Prostate gland (tissue), 2 donors: Measurements from ENCODE around the gene BAHD1. TPM values are rescaled to one million over a fixed set of nuclear protein-coding genes. Genes with fewer than 3 reads are reported as not detected.

ENCODE experiments used
- DNase-seq: peaks from one replicate; pipeline ENCODE4 v3.0.0-alpha.2; 2019; ENCODE audit warnings: low spot score
- H3K27ac ChIP-seq, 2 donors: fragments of 200-600 bp; sonication (generic); 2 replicates each; pipeline ENCODE4 v1.5.1; 2017 to 2019
- H3K27me3 ChIP-seq: fragments of 200-600 bp; sonication (generic); replicated peaks from 2 replicates; pipeline ENCODE4 v1.5.1; 2019; ENCODE audit not compliant: insufficient read depth
- H3K36me3 ChIP-seq, 2 donors: fragments of 200-600 bp; sonication (generic); 1 replicate in 1 of 2; 2 replicates in 1 of 2; pipeline versions ENCODE4 v1.5.1 to v1.8.1; 2017 to 2019
- H3K4me1 ChIP-seq: fragments of 200-600 bp; sonication (generic); replicated peaks from 2 replicates; pipeline ENCODE4 v1.5.1; 2019
- H3K4me3 ChIP-seq, 2 donors: fragments of 200-600 bp; sonication (generic); 2 replicates each; pipeline ENCODE4 v1.5.1; 2017 to 2019
- H3K9me3 ChIP-seq: fragments of 200-600 bp; sonication (generic); 2 replicates; pipeline ENCODE4 v1.5.1; 2017
- POLR2A ChIP-seq: fragments of 450-650 bp; IDR thresholded peaks from one replicate; pipeline ENCODE4 v1.6.1; 2016; ENCODE audit warnings: antibody characterized with exemption, mild to moderate bottlenecking
- POLR2AphosphoS5 ChIP-seq: sonication (generic); formaldehyde crosslinking; IDR thresholded peaks from one replicate; pipeline ENCODE4 v1.6.1; 2017; ENCODE audit warnings: antibody characterized with exemption
- WGBS: methylation state at CpG from one replicate; pipeline ENCODE4 v1.1.5; 2018; 5-methylcytosine and 5-hydroxymethylcytosine counted together
- intact Hi-C: fragments of 100-400 bp; cut with DNase I; formaldehyde crosslinking; loops from one replicate; pipeline ENCODE4 v1.14.2; 2022
- total RNA-seq, 2 donors: library from RNA; depleted of rRNA; stranded (reverse); fragments of >200 nt; gene quantifications; one replicate each; pipeline ENCODE4 v1.1.0, GENCODE V29; 2016
- TF ChIP-seq, protein P1 (sequence below), 4 experiments: fragments of 200-600 bp in 2 of 4; fragments of 450-650 bp in 2 of 4; sonication (generic) in 2 of 4; IDR thresholded peaks; 1 replicate in 3 of 4; 2 replicates in 1 of 4; pipeline ENCODE4 v1.5.1; 2016 to 2019; ENCODE audit warnings: antibody characterized with exemption in 4 of 4, mild to moderate bottlenecking in 2 of 4, moderate library complexity in 2 of 4

BAHD1 gene
- total RNA-seq, 2 donors from 2014 or later = 17.0 to 39.4 TPM

DNA sequence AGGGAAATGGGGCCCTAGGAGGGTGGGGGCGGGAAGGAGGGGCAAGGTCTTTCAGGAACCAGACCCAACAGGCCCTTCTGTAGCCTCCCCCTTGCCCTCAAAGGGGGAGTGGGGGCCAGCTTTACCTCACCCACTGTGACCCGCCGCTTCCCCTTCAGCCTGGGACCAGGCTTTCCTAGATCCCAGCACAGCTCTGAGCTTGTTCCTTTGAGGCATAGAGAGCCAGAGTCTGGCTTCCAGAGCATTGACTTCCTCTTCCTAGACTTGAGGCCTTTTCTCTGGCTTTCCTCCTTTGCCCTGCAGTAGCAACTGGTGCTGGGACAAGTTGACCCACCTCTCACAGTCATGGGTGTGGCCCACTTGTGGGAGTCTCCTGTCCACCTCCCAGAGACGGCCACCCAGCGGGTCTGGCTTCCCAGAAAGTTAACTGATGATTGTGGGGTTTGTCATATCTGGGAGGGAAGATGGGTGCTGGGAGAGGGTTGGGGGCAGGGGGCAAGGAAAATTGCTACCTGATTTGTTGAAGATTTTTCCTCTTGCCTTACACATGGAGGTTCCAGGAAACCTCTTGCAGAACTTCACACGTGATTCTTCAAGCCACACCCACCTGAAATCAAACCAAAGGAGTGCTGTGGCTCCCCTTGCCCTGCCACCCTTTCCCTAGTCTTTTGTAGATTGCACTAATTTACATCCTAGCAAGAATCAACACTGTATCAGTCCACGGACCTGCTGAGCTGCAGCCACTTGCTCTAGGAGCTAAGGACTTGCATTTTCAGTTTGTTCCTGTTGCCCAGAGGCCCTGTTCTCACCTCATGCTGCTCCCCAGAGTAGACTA is 25.9 kb downstream of the BAHD1 start:
- Histone ChIP-seq H3K4me1 (peaks cover under 1% of the 10 kb centered on the region), H3K4me3 (no peak overlapping the region), H3K27ac (no peak overlapping the region), H3K27me3 (no peaks in the 10 kb centered on the region), H3K36me3 (peaks cover 3 to 7% of the 10 kb centered on the region in 2 donors), H3K9me3 (no peaks in the 10 kb centered on the region)
- 80% methylated on average over 7 of the region's 7 CpGs for WGBS
- TF ChIP-seq POLR2AphosphoS5 (no peak), POLR2A (no peak)
- TF ChIP-seq, protein P1, sequence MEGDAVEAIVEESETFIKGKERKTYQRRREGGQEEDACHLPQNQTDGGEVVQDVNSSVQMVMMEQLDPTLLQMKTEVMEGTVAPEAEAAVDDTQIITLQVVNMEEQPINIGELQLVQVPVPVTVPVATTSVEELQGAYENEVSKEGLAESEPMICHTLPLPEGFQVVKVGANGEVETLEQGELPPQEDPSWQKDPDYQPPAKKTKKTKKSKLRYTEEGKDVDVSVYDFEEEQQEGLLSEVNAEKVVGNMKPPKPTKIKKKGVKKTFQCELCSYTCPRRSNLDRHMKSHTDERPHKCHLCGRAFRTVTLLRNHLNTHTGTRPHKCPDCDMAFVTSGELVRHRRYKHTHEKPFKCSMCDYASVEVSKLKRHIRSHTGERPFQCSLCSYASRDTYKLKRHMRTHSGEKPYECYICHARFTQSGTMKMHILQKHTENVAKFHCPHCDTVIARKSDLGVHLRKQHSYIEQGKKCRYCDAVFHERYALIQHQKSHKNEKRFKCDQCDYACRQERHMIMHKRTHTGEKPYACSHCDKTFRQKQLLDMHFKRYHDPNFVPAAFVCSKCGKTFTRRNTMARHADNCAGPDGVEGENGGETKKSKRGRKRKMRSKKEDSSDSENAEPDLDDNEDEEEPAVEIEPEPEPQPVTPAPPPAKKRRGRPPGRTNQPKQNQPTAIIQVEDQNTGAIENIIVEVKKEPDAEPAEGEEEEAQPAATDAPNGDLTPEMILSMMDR (IDR thresholded peaks at IDR 0.05) = no peak
- DNase-seq = no peak
- intact Hi-C loops = no loop called here

DNA sequence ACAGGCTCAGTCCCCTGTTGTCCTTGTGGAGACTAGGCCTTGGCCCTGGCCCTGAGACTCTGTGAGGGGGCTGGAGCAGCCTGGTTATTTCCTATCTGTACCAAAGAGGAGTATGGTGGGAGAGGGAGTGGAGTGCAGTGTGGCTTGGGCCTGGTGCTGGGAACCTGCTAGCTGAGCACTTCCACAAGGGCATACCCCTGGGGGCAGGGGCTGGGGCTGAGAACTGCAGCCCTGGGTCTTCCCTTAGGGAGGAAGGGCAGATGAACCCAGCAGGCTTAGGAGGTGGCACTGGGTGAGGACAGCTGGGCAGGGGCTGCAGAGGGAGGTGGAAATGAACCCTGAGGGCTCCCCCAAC is 26.5 kb downstream of the BAHD1 start:
- intact Hi-C loops = no loop called here
- no peak overlapping the region for H3K4me3 ChIP-seq
- no peak for DNase-seq
- H3K27me3 ChIP-seq = no peaks in the 10 kb centered on the region
- TF ChIP-seq POLR2AphosphoS5 (no peak), POLR2A (no peak)
- TF ChIP-seq, protein P1 (IDR thresholded peaks at IDR 0.05) = no peak
- no peaks in the 10 kb centered on the region for H3K9me3 ChIP-seq
- H3K27ac ChIP-seq = no peak overlapping the region
- H3K36me3 ChIP-seq = peaks cover 3 to 7% of the 10 kb centered on the region in 2 donors
- peaks cover 4% of the 10 kb centered on the region for H3K4me1 ChIP-seq

DNA sequence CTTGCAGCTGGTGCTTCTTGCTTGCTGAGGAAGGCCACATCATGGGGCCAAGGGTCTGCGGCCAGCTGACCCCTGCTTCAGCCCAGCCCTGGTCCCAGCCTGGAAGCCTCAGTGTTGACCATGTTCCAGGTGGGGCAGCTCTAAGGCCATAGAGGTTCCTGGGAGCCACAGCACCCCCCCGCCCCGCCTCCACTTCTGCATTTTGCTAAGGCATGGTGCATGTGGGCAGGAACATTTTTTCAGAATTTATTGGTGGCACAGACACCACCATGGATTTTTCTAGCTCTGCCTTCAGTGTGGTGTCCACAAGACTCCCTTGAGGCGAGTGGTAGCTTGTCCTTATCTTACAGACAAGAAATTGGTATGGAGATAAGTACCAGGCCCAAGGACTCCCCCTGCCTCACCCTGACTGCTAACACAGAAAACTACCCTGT is 28.2 kb downstream of the BAHD1 start:
- Histone ChIP-seq H3K27me3 (no peaks in the 10 kb centered on the region), H3K4me1 (peaks cover 4% of the 10 kb centered on the region), H3K36me3 (peaks cover 3 to 7% of the 10 kb centered on the region in 2 donors), H3K9me3 (no peaks in the 10 kb centered on the region), H3K27ac (no peak overlapping the region), H3K4me3 (no peak overlapping the region)
- no peak for TF ChIP-seq POLR2AphosphoS5
- TF ChIP-seq, protein P1 (IDR thresholded peaks at IDR 0.05) = no peak
- no peak for TF ChIP-seq POLR2A
- intact Hi-C loops = no loop called here
- 92% methylated on average over 4 of the region's 4 CpGs for WGBS
- DNase-seq = no peak

DNA sequence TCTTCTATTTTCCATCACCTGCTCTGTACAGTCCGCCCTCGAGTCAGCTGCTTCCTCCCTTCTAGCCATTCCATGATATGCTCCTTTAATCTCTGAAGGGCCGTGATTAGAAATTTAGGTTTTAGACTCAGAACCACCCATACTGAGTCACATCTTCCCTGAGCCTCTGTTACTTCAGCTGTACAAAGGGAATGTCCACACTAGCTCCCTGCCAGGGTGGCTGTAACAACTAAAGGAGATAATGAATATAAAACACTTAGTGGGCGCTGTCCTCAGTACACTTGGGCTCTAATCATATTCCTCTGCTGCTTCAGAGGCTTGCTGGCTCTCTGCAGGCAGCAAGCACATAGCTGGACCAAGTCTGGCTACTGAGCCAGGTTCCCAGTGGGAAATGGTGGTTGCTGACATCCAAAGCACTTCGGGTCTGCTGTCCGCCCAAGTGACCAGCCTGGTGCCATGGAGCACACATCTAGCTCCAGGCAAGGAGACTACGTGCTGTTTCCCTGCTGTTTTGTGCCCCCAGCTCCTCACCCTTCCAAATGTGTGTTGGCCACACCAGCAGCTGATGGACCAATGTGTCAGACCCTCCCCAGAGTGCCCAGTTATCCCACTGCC is 29.1 kb downstream of the BAHD1 start:
- no peak for DNase-seq

More for the DNA sequence above, 29.1 kb downstream of the BAHD1 start:
- Histone ChIP-seq H3K4me1 (peaks cover 4% of the 10 kb centered on the region), H3K36me3 (peaks cover 3 to 7% of the 10 kb centered on the region in 2 donors), H3K27ac (peak overlapping the region; percentile 80 to 87), H3K4me3 (peak overlapping the region in 1 of 2 donors; percentile 92), H3K27me3 (no peaks in the 10 kb centered on the region), H3K9me3 (no peaks in the 10 kb centered on the region)
- TF ChIP-seq POLR2A = no peak
- TF ChIP-seq, protein P1 (IDR thresholded peaks at IDR 0.05) = no peak
- no peak for TF ChIP-seq POLR2AphosphoS5
- intact Hi-C loops = no loop called here
- WGBS = 82% methylated on average over 7 of the region's 7 CpGs
